Peyer's patch (tissue), 4 donors: Measurements from ENCODE around the gene ARHGAP21.

ENCODE experiments used
- POLR2A ChIP-seq, 2 donors: fragments of 450-650 bp; IDR thresholded peaks; one replicate each; pipeline ENCODE4 v1.5.1; 2017; ENCODE audit warnings: antibody characterized with exemption in 2 of 2, mild to moderate bottlenecking in 2 of 2, moderate library complexity in 2 of 2
- TF ChIP-seq, protein P1 (sequence below), 6 experiments: fragments of 450-650 bp in 4 of 6; fragments of 200-600 bp in 2 of 6; sonication (generic) in 1 of 6; IDR thresholded peaks; one replicate each; pipeline ENCODE4 v1.5.1; 2017 to 2019; ENCODE audit warnings: antibody characterized with exemption in 6 of 6, mild to moderate bottlenecking in 3 of 6, moderate library complexity in 1 of 6

DNA sequence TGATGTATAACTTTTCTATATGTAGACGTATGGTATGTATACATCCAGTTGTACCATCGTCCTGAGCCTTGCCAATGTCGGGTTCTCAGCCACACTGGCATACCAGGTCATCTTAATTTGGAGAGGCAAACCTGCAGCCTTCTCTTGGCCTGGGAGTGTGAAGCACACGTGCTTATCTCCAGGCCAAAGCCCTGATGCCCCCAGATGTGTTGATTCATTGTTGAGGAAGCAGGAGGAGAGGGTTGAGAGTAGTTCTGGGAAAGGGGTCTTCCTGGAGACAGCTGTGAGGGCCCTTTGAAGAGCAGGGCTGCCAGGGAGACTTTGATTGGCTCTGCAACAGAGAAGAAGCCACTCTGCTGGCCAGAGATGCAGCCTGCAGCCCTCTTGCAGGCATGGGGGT is 155.6 kb downstream of the ARHGAP21 start:
- TF ChIP-seq, protein P1, sequence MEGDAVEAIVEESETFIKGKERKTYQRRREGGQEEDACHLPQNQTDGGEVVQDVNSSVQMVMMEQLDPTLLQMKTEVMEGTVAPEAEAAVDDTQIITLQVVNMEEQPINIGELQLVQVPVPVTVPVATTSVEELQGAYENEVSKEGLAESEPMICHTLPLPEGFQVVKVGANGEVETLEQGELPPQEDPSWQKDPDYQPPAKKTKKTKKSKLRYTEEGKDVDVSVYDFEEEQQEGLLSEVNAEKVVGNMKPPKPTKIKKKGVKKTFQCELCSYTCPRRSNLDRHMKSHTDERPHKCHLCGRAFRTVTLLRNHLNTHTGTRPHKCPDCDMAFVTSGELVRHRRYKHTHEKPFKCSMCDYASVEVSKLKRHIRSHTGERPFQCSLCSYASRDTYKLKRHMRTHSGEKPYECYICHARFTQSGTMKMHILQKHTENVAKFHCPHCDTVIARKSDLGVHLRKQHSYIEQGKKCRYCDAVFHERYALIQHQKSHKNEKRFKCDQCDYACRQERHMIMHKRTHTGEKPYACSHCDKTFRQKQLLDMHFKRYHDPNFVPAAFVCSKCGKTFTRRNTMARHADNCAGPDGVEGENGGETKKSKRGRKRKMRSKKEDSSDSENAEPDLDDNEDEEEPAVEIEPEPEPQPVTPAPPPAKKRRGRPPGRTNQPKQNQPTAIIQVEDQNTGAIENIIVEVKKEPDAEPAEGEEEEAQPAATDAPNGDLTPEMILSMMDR (IDR thresholded peaks at IDR 0.05): no peak
- no peak for TF ChIP-seq POLR2A (IDR thresholded peaks at IDR 0.05)
